Panc1 (cell line): Measurements from ENCODE around the gene LACTB.

Source experiments
- CTCF ChIP-seq: fragments of 450-650 bp; IDR thresholded peaks from 2 replicates; pipeline ENCODE4 v1.5.1; 2017; ENCODE audit warnings: mild to moderate bottlenecking
- POLR2AphosphoS5 ChIP-seq: IDR thresholded peaks from 2 replicates; pipeline ENCODE4 v1.6.1; 2012; ENCODE audit warnings: mild to moderate bottlenecking, low read depth, low read length, moderate library complexity
- SIN3A ChIP-seq: IDR thresholded peaks from 2 replicates; pipeline ENCODE4 v1.6.1; 2012; ENCODE audit warnings: low read depth, mild to moderate bottlenecking, low read length, moderate library complexity, borderline replicate concordance; ENCODE audit not compliant: insufficient read depth
- TF ChIP-seq, protein P1 (sequence below), 2 experiments: IDR thresholded peaks; 2 replicates each; pipeline ENCODE4 v1.6.1; 2011 to 2012; ENCODE audit warnings: low read depth in 2 of 2, control low read depth in 1 of 2, low read length in 1 of 2, mild to moderate bottlenecking in 1 of 2, moderate library complexity in 1 of 2; ENCODE audit not compliant: insufficient read depth in 1 of 2

GRCh38 chr15:63135281-63135680 is 13.6 kb downstream of the LACTB start:
- TF ChIP-seq POLR2AphosphoS5 (no peak), CTCF (no peak), SIN3A (no peak)
- TF ChIP-seq, protein P1, sequence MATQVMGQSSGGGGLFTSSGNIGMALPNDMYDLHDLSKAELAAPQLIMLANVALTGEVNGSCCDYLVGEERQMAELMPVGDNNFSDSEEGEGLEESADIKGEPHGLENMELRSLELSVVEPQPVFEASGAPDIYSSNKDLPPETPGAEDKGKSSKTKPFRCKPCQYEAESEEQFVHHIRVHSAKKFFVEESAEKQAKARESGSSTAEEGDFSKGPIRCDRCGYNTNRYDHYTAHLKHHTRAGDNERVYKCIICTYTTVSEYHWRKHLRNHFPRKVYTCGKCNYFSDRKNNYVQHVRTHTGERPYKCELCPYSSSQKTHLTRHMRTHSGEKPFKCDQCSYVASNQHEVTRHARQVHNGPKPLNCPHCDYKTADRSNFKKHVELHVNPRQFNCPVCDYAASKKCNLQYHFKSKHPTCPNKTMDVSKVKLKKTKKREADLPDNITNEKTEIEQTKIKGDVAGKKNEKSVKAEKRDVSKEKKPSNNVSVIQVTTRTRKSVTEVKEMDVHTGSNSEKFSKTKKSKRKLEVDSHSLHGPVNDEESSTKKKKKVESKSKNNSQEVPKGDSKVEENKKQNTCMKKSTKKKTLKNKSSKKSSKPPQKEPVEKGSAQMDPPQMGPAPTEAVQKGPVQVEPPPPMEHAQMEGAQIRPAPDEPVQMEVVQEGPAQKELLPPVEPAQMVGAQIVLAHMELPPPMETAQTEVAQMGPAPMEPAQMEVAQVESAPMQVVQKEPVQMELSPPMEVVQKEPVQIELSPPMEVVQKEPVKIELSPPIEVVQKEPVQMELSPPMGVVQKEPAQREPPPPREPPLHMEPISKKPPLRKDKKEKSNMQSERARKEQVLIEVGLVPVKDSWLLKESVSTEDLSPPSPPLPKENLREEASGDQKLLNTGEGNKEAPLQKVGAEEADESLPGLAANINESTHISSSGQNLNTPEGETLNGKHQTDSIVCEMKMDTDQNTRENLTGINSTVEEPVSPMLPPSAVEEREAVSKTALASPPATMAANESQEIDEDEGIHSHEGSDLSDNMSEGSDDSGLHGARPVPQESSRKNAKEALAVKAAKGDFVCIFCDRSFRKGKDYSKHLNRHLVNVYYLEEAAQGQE (IDR thresholded peaks at IDR 0.05; ENCODE audit: insufficient read depth in 1 of 2, low read depth in 2 of 2, low read length in 1 of 2) = no peak
